ENCODE results near the gene TMEM123.
A peak's percentile ranks its signal among the peaks of the same experiment; 100 is the strongest.
"Not testable (repeated sequence)": the region's sequence is repeated elsewhere in the genome, so short reads cannot be mapped to it uniquely, and the experiment has no call there.

Gene TMEM123

GRCh38 chr11:102447941-102448868 lies 4.4 kb downstream of the TMEM123 start:
- no peak for DNase-seq

GRCh38 chr11:102447193-102447592 lies 5.4 kb downstream of the TMEM123 start:
- no peak for DNase-seq

GRCh38 chr11:102446606-102447005 lies 6.0 kb downstream of the TMEM123 start:
- no peak for DNase-seq

- not testable (repeated sequence) for DNase-seq
Observed at GRCh38 chr11:102444693-102445092, 7.9 kb downstream of the TMEM123 start.

- DNase-seq, result not testable (repeated sequence)
Observed at GRCh38 chr11:102444142-102444541, 8.4 kb downstream of the TMEM123 start.

GRCh38 chr11:102439063-102439363 lies 13.6 kb downstream of the TMEM123 start:
- DNase-seq, result not testable (repeated sequence)

GRCh38 chr11:102438311-102439062 lies 14.1 kb downstream of the TMEM123 start:
- no peak for DNase-seq

GRCh38 chr11:102437727-102438126 lies 14.8 kb downstream of the TMEM123 start:
- DNase-seq, result no peak

GRCh38 chr11:102436976-102437375 lies 15.6 kb downstream of the TMEM123 start:
- no peak for DNase-seq

- DNase-seq, result no peak
Observed at GRCh38 chr11:102436561-102436960, 16.0 kb downstream of the TMEM123 start.

- DNase-seq, result no peak
Observed at GRCh38 chr11:102435688-102436087, 16.9 kb downstream of the TMEM123 start.

- not testable (repeated sequence) for DNase-seq
Observed at GRCh38 chr11:102433571-102433970, 19.0 kb downstream of the TMEM123 start.

GRCh38 chr11:102432560-102432959 lies 20.0 kb downstream of the TMEM123 start:
- not testable (repeated sequence) for DNase-seq

- no peak for DNase-seq
Observed at GRCh38 chr11:102431404-102431803, 21.2 kb downstream of the TMEM123 start.

- DNase-seq, result no peak
Observed at GRCh38 chr11:102430158-102430836, 22.3 kb downstream of the TMEM123 start.

- no peak for DNase-seq
Observed at GRCh38 chr11:102429691-102430090, 22.9 kb downstream of the TMEM123 start.

- DNase-seq, result no peak
Observed at GRCh38 chr11:102429226-102429625, 23.3 kb downstream of the TMEM123 start.

- no peak for DNase-seq
Observed at GRCh38 chr11:102428696-102429095, 23.9 kb downstream of the TMEM123 start.

GRCh38 chr11:102427068-102427467 lies 25.5 kb downstream of the TMEM123 start:
- DNase-seq, result no peak

- no peak for DNase-seq
Observed at GRCh38 chr11:102426570-102426969, 26.0 kb downstream of the TMEM123 start.

GRCh38 chr11:102426000-102426399 lies 26.6 kb downstream of the TMEM123 start:
- no peak for DNase-seq

GRCh38 chr11:102423936-102424335 lies 28.6 kb downstream of the TMEM123 start:
- peak; percentile 49 for DNase-seq
